GM04504 (cell line): Measurements from ENCODE around the gene PPM1H.

Experiments used
- DNase-seq: peaks from one replicate; pipeline ENCODE4 v3.0.0-alpha.2; 2012; ENCODE audit warnings: low read depth

PPM1H gene

DNA sequence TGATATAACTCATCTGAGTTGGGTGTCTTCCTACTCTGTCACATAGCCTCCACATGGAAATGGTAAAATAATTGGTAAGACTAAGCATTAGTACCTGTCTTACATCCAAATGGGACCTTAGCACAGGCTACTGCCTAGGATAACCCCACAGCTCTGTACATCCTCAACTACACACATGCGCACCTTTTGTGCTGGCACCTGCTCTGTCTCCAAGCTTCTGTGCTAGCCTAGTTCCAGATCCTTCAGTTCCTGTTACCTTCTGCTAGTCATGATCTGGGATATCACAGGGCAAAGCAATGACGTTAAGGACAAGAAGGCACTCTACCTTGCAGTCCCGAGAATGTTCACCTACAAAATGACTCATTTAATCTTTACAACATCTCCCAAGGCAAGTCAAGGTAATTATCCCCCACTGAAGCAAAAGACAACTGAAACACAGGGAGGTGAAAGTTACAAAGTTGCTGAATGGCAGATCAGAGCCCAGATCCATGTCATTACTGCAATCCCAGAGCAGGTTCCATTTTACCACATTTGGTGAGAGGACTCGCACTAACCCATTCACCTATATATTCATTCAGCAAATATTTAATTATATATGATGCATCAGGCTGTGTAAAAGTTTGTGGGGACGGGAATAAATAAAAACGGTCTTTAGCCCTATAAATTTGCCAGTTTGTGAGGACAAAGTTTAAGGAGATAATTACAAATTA is 61.7 kb downstream of the PPM1H start:
- no peak for DNase-seq

DNA sequence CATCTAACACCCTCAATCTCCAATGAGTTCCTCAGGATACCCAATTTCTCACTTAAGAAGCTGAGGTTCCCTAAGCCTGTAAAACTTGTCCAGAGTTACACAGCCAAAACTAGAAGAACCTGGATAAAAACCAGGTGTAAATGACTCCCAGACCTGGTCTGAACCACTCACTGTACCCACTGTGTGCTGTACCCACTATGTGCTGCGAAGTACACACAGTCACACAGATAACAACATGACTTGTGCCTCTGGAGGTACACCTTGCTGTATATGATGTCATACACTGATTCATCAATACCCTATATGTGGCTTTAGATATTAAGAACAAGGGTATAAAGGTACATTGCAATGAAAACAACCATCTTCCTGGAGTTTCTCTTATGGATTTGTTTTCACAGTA is 66.1 kb downstream of the PPM1H start:
- DNase-seq = no peak

- no peak for DNase-seq
These were observed 68.4 kb downstream of the PPM1H start for GRCh38 chr12:62866451-62867082.

DNA sequence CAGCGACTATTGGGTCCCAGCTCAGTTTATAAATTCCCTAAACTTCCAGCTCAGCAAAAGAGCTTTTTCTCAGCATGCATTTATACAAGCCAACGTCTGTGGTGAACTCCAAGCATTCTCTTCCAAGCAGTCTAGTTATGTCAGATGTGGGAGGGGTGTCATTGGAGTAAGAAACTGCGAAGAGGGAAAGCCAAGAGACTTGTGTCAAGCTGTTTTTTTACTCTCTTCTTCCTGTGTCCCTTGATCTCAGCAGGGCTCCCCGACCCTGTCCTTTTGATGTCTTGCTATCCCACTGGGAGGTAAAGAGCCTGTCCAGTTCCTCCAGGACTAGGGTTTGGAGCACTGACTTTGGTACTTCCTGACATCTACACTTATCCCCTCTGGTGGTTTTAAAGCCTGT is 69.0 kb downstream of the PPM1H start:
- no peak for DNase-seq

GRCh38 chr12:62865065-62865464 is 69.9 kb downstream of the PPM1H start:
- no peak for DNase-seq

- no peak for DNase-seq
These were observed 72.6 kb downstream of the PPM1H start for GRCh38 chr12:62862259-62862881.

GRCh38 chr12:62861586-62861985 is 73.4 kb downstream of the PPM1H start:
- DNase-seq = no peak

- DNase-seq = no peak
These were observed 74.2 kb downstream of the PPM1H start for GRCh38 chr12:62860501-62861411.

- DNase-seq = no peak
These were observed 74.9 kb downstream of the PPM1H start for GRCh38 chr12:62860020-62860419.

- no peak for DNase-seq
These were observed 75.6 kb downstream of the PPM1H start for GRCh38 chr12:62859321-62859737.

DNA sequence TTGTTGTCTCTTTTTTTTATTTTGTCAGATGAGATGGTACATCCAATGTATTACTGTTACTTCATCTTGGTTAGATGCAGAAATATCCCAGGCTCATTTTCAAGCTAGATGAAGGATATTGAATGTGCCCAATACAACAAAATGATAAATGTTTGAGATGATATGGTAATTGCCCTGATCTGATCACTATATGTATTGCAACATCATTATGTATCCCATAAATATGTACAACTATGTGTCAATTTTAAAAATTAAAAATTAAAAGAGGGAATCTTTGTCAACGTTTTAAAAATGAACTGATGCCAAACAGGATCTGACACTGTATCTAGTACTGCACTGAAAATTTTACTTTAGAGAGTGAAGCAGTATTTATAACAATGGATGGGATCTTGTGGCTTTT is 78.5 kb downstream of the PPM1H start:
- no peak for DNase-seq

DNA sequence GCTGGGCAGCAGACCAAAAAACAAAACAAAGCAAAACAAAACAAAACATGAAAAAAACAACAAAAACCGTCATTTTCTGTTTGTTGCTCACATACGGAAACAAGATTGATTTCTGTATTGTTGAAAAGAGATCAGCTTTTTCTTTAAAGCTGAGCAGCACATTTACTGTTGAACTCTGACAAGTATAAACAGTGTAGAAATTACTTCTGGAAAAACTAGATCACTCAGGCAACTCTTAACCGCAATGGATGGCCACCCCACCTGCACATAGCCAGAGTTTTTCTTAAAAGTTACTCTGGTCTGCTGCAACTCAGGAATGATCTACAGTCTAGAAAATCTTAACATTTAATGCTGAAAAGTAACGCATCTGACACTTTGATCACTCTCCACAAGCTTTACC is 80.9 kb downstream of the PPM1H start:
- no peak for DNase-seq

- no peak for DNase-seq
These were observed 85.6 kb downstream of the PPM1H start for GRCh38 chr12:62849398-62849797.

DNA sequence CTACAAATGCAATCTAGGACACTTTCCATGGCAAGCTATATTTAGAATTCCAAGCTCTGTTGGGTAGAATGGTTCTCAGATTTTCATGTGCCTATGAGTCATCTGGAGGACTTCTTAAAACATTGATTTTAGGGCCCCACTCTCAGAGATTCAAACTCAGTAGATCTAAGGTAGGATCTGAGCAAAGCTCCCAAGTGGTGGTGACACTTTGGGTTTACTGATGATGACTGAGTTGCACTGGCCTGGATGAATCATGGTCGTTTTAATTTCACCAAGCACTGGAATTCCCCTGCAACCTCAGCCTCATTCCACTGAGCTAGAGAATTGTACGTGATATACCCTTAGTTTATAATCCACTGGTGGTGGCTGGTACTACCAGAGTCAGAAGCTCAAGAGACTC is 86.5 kb downstream of the PPM1H start:
- peak; percentile 37 for DNase-seq

GRCh38 chr12:62847709-62848108 is 87.2 kb downstream of the PPM1H start:
- DNase-seq = no peak

DNA sequence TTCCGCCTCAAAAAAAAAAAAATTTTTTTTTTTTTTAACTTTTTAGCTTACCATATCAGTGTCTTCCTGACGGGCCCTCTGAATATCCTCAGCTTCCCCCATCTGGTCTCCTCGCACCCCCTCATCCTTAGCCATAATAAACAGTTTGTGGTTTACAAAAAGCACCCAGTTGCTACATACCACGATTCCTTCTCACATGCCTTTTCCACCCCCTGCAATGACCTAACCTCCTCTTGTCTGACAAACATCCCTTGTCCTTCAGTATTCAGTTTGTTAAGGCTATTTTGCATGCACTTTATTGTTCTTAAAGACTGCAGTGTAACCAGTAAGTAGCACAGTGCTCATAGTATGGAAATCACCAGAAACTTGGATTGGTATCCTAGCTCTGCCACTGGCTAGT is 88.5 kb downstream of the PPM1H start:
- DNase-seq = no peak

GRCh38 chr12:62844915-62845314 is 90.0 kb downstream of the PPM1H start:
- DNase-seq = no peak

- DNase-seq = no peak
These were observed 91.2 kb downstream of the PPM1H start for GRCh38 chr12:62843716-62844115.

DNA sequence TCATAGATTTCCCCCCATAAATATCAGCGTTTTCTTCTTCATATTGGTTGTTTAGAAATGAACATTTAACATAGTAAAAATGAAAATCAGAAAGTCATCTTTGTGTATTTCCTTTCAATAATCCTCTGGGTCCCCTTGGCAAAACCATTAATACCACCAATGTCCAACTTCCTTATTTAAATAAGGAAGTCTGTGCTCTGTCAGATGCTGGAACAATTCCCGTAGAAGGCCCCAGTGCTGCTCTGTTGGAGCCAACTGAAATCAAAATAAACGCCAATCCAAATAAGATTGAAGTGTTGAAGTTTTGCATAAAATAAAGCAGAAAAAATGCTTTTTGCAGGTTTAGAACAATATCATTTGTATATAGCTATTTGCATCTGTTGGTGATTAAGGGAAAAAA is 93.1 kb downstream of the PPM1H start:
- no peak for DNase-seq

DNA sequence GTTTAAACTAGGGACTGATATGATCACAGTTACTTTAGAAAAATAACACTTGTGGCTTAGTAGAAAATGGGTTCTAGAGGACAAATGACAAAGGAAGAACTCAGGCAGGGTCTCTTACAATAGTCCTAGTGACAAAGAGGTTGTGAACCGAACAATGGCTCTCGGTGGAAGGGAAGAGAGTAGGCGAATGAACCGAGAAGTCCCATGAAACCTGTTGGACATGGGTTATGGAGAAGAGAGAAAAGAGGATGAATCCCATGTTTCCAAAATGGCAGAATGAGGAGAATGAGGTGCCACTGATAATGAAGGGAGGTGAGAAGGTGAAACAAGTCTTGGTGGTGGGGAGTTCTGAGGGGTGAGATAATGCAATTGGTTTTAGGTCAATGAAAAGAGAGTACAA is 94.1 kb downstream of the PPM1H start:
- no peak for DNase-seq

- no peak for DNase-seq
These were observed 94.9 kb downstream of the PPM1H start for GRCh38 chr12:62839869-62840660.
